SK-N-MC (cell line): Measurements from ENCODE around the gene ITGA4.

Experiments
- EZH2 ChIP-seq: fragments of 200-600 bp; sonication (generic); IDR thresholded peaks from one replicate; pipeline ENCODE4 v1.6.1; 2017; ENCODE audit warnings: antibody characterized with exemption
- FOXP2 ChIP-seq: optimal IDR thresholded peaks from 2 replicates; pipeline ENCODE3; 2011; ENCODE audit warnings: mild to moderate bottlenecking, moderate library complexity; ENCODE audit not compliant: insufficient read depth; ENCODE audit errors: extremely low read length, control extremely low read depth
- POLR2AphosphoS5 ChIP-seq: IDR thresholded peaks from 2 replicates; pipeline ENCODE4 v1.6.1; 2012; ENCODE audit warnings: mild to moderate bottlenecking, low read depth, low read length, borderline replicate concordance

GRCh38 chr2:181440344-181440743 is 16.8 kb upstream of the ITGA4 start:
- TF ChIP-seq EZH2 (no peak), POLR2AphosphoS5 (no peak), FOXP2 (no peak)
